ENCODE measurements around the gene ADH7.
"Not testable (repeated sequence)": the region's sequence is repeated elsewhere in the genome, so short reads cannot be mapped to it uniquely, and the experiment has no call there.

ADH7 gene

GRCh38 chr4:99381588-99382175 is 53.5 kb downstream of the ADH7 start:
- DNase-seq (ENCODE audit: low read depth in 1 of 2, low spot score in 1 of 2) = no peak

- no peak for DNase-seq (ENCODE audit: low read depth in 1 of 2, low spot score in 1 of 2)
These were observed 55.6 kb downstream of the ADH7 start for GRCh38 chr4:99379571-99379970.

- DNase-seq (ENCODE audit: low read depth in 1 of 2, low spot score in 1 of 2) = no peak
These were observed 56.3 kb downstream of the ADH7 start for GRCh38 chr4:99378876-99379275.

- not testable (repeated sequence) for DNase-seq (ENCODE audit: low read depth in 1 of 2, low spot score in 1 of 2)
These were observed 57.8 kb downstream of the ADH7 start for GRCh38 chr4:99377341-99377740.

GRCh38 chr4:99372464-99372863 is 62.7 kb downstream of the ADH7 start:
- not testable (repeated sequence) for DNase-seq (ENCODE audit: low read depth in 1 of 2, low spot score in 1 of 2)

GRCh38 chr4:99367817-99368216 is 67.3 kb downstream of the ADH7 start:
- DNase-seq (ENCODE audit: low read depth in 1 of 2, low spot score in 1 of 2) = not testable (repeated sequence)

- DNase-seq (ENCODE audit: low read depth in 1 of 2, low spot score in 1 of 2) = no peak
These were observed 68.7 kb downstream of the ADH7 start for GRCh38 chr4:99366491-99366890.

- no peak for DNase-seq (ENCODE audit: low read depth in 1 of 2, low spot score in 1 of 2)
These were observed 72.4 kb downstream of the ADH7 start for GRCh38 chr4:99362768-99363167.
